GM19023 (cell line): ENCODE measurements around the gene CSN1S1.
"Not testable (repeated sequence)": the region's sequence is repeated elsewhere in the genome, so short reads cannot be mapped to it uniquely, and the experiment has no call there.

ENCODE experiments used
- ATAC-seq: cut with Tn5 transposase; IDR thresholded peaks from one replicate; pipeline ENCODE4 v1.9.1; 2021; ENCODE audit warnings: mild to moderate bottlenecking, moderate library complexity; ENCODE audit not compliant: unreplicated experiment

The CSN1S1 gene, protein sequence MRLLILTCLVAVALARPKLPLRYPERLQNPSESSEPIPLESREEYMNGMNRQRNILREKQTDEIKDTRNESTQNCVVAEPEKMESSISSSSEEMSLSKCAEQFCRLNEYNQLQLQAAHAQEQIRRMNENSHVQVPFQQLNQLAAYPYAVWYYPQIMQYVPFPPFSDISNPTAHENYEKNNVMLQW

DNA sequence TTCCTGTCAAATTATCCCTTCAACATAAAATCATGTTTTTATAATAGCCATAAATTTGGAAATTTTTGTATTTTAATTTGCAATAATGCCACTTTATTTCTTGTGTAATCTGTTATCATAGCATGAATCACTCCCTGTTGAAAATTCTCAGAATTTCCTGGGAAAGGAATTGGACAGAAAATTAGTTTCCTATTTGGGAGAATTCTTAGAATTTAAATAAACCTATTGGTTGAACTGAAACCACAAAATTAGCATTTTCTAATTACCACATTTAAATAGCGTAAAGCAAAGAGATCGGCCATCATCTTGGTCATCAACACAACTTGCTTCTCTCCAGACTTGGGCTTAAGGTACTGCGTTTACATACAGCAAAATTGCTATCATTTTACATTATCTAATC lies at the start of gene CSN1S1:
CSN1S1 (plus strand) TSS at position 301 of the 400 bp plus-strand sequence. CDS start 1,488 bp downstream, outside the sequence.
- ATAC-seq, result no peak

DNA sequence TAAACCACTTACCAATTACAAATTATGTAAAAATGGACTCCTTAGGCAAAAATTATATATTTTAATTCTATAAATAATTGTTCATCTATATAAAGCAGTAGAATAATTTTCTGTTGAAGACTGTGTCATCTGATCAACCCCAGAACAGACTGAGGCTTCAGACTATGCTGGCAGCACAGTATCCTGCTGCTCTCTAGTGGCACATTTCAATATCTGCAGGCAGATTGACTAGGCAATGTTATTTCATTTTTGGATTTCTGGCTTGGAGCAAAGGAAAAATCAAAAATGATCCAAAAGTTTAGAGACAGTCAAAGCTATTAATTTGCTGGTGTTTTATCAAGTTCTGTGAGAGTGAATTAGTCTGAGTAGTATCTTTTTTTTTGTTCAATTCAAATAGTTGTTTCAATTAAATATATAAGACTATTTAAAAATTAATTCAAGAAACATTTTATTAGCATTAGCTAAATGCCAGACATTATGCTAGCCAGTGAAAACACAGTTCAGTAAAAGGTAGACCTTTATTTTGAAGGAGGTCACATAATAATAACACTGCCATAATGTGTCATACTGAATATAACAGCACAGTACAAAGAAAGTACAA lies 49.6 kb upstream of the CSN1S1 start:
- peak; percentile 89 for ATAC-seq

DNA sequence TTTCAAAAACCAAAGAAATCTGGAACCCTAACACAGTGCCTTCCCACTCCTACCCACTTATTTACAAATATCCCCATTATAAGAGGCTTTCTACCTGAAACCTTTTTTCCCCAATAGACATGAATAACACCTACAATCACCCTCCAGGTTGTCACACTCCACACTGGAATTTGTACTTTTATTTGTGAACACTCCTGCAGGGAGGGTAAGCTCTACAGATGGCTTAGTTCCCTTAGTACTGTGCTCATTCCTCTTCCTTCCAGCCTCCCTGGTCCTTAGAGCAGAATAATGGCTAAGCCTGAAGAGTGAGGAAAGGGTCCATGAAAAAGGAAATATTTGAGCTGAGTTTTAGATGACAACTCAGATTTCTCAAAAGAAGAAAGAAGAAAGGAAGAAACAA lies 48.7 kb upstream of the CSN1S1 start:
- ATAC-seq, result no peak

DNA sequence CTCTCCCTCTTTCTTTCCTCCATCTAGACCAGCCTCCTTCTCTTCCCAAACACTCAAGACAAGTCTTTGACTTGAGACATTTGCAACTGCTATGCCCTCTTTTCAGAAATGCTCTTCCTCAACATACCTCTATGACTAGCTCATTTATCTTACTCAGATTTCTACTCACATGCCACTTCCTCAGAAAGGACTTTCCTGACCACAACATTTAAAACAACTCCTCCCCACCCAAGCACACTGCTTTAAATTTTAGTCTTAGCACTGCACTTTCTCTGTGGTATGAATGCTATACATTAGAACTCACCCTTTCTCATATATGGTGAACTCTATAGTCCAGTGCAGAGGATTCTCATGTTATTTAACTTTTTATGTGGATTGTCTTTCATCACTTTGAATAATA lies 42.5 kb upstream of the CSN1S1 start:
- no peak for ATAC-seq

DNA sequence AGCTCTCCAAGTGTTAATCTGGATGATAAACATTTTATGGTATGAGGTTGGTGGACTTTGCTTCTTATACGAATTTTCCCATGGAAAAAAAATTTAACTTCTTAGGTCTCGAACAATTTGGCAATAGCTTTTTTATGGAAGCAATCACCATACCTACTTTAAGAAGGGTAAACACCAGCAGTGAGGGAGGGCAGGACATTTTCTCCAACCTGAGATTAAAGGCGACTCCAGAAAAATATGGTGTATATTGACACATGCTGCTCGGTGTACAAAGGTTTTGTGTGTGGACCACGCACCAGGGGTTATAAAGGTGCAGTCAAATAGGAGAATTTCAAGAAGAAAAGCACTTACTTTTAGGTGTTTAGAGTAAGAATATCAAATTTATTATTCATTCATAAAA lies 36.7 kb upstream of the CSN1S1 start:
- no peak for ATAC-seq

DNA sequence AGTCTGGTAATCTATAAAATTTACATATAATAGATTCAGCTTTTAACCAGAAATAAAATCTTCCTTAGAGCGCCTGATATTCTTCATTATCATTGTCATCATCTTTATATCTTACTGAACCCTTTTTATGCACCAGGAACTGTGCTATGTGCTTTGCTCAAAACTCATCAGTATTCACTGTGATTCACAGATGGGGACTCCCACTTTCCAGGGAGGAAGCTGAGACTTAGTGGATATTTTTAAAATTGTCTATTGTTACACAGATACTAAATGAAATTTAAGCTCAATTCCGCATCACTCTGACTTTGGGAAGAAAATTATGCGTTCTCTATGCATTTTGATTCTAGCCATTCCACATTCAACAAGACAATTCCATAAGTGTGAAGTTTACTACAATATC lies 36.1 kb upstream of the CSN1S1 start:
- ATAC-seq, result no peak

DNA sequence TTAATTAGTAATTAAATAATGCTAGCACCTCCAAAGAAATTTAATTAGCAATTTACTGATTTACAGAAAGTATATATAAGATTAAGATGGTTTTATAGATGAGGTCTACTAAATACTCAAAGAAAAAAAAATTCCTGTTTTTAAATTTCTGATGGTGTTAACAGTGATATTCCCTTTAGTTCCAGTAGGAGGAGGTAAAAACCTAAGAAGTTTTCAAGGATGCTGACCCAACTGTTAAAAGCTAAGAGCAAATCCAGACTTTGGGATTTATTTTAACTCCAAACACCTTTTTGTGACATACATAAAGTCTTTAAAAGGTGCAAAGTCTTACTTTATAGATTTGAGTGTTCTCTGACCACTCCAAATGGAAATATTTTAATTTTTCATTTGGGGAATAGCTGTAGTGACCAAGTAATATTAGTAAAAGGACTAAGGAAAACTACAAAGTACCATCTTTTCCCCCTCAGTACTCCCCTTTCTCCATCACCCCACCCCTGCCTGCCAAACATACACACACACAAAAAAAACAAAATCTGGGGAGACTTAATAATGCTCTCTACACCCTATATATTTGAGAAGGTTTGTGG lies 34.2 kb upstream of the CSN1S1 start:
- ATAC-seq, result no peak

DNA sequence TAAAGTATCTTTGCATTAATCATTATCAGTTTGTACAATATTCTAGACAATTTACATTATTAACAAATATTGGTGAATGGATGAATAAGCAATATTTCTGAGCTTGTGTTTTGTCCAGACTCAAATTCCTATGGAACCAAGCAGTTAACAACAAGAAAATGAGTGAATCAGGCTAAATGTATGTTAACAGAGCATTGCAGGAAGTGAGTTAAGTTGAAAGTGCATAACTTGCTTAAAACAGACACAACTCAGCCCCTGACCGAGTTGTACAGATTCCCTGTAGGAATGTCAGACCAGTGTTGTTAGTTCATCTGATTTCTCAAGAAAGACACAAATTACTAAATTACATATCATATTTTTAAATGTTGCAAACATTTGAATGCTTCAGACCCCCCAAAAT lies 23.7 kb upstream of the CSN1S1 start:
- no peak for ATAC-seq

DNA sequence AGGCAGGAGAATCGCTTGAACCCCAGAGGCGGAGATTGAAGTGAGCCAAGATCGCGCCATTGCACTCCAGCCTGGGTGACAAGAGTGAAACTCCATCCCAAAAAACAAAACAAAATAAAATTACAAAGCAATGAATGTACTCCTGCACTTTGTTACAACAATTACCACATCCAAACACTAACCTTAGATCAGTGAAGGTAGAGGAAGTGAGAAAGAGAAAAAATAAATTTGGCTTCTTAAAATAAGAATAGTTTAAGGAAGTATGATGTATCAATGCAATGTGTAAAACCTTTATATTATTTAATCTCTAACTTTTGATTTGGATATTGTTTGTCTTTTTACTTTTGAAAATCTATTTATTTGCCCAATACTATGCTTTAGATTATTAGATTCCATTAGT lies 21.7 kb upstream of the CSN1S1 start:
- no peak for ATAC-seq

DNA sequence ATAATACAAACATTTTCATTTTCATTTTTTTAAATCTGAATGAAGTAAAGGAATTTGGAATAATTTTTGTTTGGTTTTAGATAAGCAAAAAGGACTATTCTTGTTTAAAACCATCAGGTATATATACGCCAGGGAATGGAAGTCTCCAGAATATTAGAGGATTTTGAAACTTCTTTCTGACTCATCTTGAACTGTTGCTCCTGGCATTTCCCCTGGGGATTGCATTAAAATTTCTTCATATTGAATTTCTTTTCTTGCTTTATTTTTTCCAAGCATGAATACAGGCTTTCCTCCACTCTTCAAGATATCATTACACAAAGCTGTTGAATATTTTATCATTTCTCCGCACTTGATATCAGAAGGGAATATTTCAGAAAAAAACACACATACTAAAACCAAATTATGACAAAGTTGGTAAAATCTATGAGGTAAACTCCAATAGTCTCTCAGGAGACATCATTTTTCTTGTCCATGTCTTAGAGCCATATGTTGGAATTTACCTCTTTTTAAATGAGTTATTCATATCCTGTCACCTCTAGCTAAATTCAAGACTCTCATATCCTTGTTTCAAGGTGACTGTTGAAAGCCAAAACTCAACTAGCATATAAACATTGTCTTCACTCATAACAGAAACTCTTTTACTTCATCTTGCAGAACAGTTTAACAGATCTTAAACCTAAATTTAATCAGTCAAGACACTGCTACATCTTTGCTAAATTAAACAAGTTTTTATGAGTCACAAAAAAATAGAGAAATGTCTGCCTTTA lies 20.7 kb upstream of the CSN1S1 start:
- ATAC-seq, result peak; percentile 83

DNA sequence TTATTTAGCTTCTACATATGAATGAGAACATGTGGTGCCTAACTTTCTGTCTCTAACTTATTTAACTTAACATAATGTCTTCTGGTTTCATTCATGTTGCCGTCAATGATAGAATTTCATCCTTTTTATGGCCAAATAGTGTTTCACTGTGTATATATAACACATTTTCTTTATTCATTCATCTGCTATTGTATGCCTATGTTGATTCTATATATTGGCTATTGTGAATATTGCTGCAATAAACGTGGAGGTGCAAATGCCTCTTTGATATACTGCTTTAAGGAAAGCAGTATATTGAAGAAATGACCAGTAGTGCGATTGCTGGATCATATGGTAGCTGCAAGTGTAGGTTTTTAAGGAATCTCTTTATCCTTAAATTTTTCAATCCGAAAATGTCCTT lies 10.0 kb upstream of the CSN1S1 start:
- ATAC-seq, result no peak

DNA sequence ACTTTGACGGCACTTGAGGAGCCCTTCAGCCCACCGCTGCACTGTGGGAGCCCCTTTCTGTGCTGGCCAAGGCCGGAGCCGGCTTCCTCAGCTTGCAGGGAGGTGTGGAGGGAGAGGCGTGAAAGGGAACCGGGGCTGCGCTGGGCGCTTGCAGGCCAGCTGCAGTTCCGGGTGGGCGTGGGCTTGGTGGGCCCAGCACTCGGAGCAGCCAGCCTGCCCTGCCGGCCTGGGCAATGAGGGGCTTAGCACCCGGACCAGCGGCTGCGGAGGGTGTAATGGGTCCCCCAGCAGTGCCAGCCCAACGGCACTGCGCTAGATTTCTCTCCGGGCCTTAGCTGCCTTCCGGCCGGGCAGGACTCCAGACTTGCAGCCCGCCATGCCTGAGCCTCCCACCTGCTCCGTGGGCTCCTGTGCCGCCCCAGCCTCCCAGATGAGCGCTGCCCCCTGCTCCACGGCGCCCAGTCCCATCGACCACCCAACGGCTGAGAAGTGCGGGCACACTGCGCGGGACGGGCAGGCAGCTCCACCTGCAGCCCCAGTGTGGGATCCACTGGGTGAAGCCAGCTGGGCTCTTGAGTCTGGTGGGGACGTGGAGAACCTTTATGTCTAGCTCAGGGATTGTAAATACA lies 7.0 kb upstream of the CSN1S1 start:
- ATAC-seq, result not testable (repeated sequence)

DNA sequence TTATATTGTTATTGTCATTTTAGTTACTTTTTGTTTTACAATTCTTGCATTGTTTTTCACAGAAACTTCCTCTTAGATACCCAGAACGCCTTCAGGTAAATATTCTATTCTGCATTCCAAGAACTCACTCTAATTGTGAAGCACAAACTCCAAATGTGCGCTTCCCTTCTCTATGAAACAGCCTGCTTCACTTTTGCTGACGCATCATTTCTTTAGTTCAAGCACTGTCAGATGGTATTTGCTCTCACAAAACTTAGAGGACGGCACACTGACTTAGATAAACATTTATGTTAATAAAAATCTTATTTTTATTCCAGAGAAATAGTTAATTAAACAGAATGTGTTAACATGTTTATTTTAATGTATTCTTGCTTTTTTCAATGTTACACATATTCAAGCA lies 3.3 kb downstream of the CSN1S1 start:
- no peak for ATAC-seq

DNA sequence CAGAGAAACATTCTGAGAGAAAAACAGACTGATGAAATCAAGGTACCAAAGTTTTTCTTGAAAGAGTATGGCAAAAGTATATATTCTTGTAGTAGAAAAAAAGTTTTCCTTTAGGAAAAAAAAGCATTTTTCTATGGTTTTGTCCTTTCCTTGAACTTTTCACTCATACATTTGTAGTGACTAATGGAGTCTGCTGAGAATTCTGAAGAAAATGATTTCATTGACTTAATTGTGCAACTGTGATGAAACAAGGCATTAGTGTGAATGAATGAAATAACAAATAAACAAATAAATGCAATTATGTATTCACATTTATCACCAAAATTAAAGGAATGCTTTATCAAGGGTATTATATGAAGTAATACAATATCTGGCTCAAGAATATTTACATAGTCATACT lies 5.7 kb downstream of the CSN1S1 start:
- ATAC-seq, result no peak

DNA sequence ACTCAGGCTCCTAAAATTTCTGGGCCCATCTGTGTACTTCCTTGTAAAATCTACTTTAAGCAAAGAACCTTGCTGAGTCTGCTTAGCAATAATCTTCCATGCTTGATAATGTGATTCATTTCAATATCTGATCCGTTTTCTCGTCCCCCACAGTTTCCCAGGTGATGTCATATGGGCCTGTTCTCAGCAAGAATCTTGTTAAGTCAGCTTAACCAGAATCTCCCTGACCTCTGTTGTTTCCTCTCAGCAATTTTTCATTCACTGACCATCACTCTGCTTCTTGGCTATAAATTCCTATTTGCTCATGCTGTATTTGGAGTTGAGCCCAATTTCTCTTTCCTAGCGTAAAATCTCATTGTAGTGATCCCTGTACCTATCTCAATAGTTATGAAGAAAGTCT lies 20.7 kb downstream of the CSN1S1 start:
- ATAC-seq, result no peak

DNA sequence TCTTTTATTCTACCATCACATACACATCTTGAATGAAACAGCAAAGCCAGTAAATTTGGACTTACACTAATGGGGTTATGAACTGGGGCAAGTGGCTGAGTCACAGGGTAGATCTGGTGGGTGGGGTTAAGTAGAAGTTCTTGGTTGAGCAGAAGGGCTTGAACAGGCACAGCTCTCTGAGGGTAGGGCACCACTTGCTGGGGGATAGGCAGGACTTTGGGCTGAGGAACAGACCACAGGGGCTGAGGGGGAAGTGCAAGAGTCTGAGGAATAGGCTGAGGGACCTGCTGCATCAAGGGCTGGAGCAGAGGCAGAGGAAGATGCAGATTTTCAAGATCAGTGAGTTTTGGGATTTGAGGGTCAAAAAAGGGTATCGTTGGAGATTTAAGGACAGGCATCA lies 26.3 kb downstream of the CSN1S1 start:
- ATAC-seq, result no peak

DNA sequence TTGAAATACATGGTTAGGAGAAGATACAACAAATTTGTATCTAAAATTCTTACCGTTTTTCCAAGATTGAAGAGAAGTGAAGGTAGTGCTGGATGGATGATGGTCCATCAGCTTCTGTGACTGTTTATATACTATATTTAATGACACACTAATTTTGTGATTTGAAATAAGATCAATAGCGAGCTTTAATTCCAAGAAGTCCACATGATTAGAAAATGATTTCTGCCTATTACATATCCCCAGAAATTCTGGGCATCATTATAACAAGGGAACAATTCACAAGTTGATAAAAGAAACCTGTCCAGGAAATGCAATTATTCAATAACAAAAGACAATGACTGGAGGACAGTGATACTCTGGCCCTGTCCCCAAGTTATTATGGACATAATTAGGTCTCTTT lies 34.8 kb downstream of the CSN1S1 start, which contains the start of gene CSN2:
CSN2 (minus strand) TSS at position 101 of the 400 bp plus-strand sequence. CDS start 4,733 bp downstream, outside the sequence.
- ATAC-seq, result no peak

DNA sequence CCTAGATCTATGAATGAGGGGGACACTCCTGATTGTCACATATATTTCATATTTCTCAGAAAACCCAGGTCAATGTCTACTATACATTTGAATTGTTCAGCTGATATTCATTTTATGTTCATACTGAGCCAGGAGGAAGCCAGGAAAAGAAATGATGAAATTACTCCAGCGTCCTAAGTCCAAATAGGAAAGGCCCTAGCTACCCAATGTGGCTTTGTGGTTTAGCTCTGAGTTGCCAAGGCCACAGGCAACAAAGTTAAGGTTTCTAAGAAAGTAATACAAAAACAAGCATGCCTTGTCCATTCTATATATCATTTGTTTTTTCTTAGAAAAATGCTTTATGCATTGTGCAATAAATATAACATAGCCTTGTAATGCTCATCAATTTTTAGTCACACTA lies 39.2 kb downstream of the CSN1S1 start:
- no peak for ATAC-seq

DNA sequence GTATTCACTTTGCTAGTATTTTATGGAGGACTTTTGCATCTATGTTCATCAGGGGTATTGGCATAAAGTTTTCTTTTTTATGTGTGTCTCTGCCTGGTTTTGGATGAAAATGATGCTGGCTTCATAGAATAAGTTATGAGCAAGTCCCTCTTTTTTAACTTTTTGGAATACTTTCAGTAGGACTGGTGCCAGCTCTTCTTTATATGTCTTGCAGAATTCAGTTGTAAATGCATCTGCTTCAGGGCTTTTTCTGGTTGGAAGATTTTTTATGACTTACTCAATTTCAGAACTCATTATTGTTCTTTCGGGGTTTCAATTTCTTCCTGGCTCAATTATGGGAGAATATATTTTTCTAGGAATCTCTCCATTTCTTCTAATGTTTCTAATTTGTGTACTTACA lies 43.8 kb downstream of the CSN1S1 start:
- ATAC-seq, result no peak

DNA sequence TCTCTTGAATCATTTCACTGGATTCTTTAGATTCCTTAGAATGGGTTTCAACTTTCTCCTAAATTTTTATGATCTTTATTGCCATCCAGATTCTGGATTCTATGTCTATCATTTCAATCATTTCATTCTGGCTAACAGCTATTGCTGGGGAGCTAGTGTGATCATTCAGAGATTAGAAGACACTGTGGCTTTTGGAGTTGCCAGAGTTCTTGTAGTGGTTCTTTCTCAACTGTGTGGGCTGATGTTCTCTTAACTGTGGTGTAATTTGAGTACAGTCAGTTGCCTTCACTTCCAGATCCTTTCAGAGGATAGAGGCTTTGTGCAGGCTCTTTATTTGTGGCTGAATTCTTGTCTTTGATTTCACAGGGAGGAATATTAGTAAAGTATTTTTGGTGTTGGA lies 46.7 kb downstream of the CSN1S1 start:
- no peak for ATAC-seq

DNA sequence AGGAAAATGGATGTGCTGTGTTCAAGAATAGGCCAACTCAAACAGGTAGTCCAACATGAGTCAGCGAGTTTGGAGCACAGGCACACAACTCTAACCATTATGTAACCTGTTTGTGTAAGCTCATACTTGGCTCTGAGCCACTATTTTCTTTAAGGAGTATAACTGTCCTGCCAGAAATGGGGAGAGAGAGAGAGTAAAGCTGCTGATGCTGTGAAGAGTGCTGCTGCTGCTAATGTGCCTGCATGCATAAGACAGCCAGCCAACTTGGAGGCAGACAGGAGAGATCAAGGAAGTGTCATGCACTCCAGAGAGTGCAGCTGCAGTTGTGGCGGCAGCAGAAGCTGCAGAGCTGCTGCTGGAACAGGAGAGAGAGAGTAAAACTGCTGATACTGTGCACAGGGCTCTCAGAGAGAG lies 53.2 kb downstream of the CSN1S1 start:
- ATAC-seq, result peak; percentile 64
